CD1c-positive myeloid dendritic cell (primary cell): ENCODE measurements around the gene LOXL4.
A peak's percentile ranks its signal among the peaks of the same experiment; 100 is the strongest.
"Not testable (repeated sequence)": the region's sequence is repeated elsewhere in the genome, so short reads cannot be mapped to it uniquely, and the experiment has no call there.

Experiments
- DNase-seq: peaks from one replicate; pipeline ENCODE4 v3.0.0-alpha.2; 2016; ENCODE audit errors: extremely low spot score

The LOXL4 gene

DNA sequence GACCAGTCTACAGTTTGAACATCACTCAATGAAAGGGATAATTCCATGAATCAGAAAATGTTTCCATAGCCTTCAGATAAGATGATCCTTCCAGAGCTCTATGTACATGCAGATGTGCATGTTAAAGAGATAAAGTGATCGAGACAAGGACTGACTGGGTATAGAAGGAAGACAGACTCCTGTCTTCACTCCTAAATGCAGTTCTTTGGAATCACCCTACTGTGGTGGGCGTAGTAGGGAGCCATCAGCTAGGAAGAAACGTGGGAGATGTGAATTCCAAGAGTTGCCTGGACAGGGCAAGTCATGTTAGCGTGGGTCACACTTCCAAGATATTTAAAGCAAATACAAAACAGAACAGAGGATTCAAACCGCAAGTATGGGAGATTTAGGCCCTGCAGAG, 23.9 kb downstream of the LOXL4 start:
- DNase-seq = no peak

GRCh38 chr10:98242823-98243222, 25.2 kb downstream of the LOXL4 start:
- no peak for DNase-seq

DNA sequence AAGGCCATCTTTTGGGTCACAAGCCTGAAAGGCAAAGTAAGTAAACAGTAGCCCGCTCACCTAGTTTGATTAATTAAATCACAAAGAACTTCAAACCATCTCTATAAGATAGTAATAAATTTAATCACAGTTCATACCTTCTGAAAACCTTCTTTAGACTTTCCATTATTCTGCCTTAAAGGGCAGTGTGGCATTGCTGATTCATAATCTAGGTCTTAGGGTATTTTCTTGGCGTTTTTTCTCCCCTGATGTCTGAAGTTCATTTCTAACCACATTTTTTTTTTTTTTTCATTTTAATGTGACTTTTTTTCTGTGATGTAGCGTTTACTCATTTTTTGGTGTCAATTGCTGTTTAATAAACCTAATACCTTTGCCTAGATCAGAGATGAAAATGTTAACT, 27.5 kb downstream of the LOXL4 start:
- no peak for DNase-seq

GRCh38 chr10:98238391-98238790, 29.6 kb downstream of the LOXL4 start:
- DNase-seq = no peak

GRCh38 chr10:98236862-98237261, 31.1 kb downstream of the LOXL4 start:
- no peak for DNase-seq

DNA sequence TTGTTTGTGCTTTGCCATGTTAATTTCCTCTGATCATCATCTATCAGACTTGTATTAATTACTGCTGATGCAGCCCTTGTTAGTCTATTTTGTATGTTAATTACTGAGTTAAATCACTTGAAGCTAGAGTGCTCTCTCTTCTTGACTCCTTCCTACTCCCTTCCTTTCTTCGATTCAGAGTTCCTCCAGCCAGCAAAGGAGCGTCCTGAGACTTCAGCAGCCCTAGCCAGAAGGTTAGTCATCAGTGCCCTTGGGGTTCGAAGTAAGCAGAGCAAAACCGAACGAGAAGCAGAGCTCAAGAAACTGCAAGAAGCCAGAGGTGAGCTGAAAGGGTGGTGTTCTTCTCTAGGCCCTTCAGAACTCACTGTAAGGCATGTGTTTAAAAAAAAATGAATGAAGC, 32.1 kb downstream of the LOXL4 start:
- DNase-seq = no peak

- no peak for DNase-seq
Measured at GRCh38 chr10:98231417-98231816, 36.6 kb downstream of the LOXL4 start.

DNA sequence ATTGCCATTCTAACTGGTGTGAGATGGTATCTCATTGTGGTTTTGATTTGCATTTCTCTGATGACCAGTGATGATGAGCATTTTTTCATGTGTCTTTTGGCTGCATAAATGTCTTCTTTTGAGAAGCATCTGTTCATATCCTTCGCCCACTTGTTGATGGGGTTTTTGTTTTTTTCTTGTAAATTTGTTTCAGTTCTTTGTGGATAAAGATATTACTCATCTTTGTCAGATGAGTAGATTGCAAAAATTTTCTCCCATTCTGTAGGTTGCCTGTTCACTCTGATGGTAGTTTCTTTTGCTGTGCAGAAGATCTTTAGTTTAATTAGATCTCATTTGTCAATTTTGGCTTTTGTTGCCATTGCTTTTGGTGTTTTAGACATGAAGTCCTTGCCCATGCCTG, 39.7 kb downstream of the LOXL4 start:
- DNase-seq = not testable (repeated sequence)

- DNase-seq = not testable (repeated sequence)
Measured at GRCh38 chr10:98227713-98228112, 40.3 kb downstream of the LOXL4 start.

DNA sequence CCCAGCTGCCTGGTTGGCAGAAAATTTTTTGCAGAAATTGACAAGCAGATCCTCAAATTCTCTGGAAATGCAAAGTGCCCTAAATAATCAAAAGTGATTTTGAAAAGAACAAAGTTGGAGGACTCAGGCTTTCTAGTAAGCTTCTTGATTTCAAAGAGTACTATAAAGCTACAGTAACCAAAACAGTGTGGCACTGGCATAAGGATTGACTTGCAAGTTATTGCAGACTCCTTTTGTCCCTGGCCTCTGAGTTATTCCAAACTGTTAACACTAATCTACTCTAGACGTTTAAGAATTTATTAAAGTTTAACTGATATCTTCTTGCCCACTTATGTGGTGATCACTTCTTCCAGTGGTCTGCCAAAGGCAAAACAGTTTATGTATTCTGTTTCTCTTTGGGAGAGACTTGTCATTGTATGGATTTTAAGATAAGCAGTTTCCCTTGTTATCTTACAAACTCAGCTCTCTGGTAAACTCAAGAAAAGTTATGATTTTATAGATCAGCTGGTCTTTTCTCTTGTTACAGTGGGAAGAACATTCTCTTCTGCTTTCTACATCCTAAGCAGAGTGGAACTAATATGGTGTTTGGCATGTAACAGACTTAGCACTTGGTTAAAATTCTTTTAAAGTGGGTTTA, 41.4 kb downstream of the LOXL4 start:
- no peak for DNase-seq

DNA sequence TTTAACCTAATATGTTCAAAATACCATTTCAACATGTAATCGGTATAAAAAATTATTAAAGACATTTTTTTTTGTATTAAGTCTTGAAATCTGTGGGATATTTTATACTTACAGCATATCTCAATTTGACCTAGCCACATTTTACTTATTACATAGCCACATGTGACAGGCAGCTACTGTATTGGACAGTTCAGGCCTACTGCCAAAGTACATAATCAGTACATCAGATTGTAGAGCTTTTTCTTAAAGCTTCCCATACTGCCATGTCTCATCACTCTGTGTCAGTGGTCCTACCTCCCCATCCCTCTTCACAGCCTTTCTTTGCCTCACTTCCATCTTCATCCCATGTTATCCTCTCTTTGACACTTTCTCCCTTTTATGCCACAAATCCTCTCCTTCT, 43.0 kb downstream of the LOXL4 start:
- DNase-seq = no peak

DNA sequence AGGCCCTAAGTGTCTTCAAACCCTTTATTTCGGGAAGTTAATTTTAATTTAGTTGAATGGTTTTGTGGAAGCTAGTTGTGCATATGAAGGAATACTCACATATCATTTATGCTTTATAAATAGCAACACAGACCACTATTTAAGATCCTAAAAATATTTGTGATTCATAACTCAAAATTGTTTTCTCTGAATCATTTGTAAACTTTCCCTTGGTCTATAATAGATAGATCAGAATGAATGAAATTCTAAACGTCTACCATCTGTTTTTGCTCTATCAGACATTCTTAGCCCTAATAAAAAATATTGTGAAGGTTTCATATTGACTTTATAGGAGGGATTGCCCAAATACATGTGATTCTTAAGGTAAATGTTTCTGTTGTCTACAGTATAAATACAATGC, 43.5 kb downstream of the LOXL4 start:
- DNase-seq = no peak

DNA sequence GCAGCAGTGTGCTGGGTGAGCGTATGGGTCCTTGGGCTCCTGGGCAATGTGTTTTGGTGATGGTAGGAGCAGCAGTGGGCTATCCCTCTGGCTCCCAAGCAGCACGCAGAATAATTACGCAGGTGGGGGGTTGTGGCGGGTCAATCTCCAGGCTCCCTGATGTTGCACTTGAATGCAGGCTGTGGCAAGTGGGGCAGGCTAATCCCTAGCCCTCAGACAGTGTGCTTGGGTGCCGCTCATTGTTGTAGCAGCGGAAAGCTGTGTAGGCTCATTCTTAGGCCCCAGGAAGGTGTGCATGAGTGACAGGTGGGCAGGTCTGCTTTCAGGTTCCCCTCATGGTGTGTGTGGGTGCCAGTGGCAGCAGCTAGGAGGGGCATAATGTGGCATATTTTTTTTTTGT, 44.1 kb downstream of the LOXL4 start:
- no peak for DNase-seq

- peak; percentile 5 for DNase-seq
Measured at GRCh38 chr10:98217801-98218200, 50.2 kb downstream of the LOXL4 start.

GRCh38 chr10:98215373-98215772, 52.6 kb downstream of the LOXL4 start:
- no peak for DNase-seq

- DNase-seq = no peak
Measured at GRCh38 chr10:98213740-98214139, 54.3 kb downstream of the LOXL4 start.

DNA sequence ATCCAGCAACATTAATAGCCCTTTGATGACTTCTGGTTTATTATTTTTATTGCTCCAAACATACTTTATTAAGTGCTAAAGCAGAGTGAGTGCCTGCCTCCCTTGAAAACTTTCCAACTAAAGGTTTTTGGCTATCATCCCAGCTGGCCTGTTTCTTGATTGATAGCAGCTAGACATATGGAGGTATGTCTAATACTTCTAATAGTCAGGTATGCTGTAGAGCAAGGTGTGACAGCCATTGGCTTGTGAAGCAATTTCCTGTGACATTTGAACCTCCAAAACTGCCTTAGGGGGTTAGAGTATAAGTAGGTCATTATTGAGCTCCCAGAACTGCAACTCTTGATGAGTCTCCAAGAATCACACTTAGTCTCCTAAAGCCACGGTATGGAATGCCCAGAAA, 55.8 kb downstream of the LOXL4 start:
- DNase-seq = no peak

GRCh38 chr10:98209441-98209840, 58.6 kb downstream of the LOXL4 start:
- DNase-seq = no peak

DNA sequence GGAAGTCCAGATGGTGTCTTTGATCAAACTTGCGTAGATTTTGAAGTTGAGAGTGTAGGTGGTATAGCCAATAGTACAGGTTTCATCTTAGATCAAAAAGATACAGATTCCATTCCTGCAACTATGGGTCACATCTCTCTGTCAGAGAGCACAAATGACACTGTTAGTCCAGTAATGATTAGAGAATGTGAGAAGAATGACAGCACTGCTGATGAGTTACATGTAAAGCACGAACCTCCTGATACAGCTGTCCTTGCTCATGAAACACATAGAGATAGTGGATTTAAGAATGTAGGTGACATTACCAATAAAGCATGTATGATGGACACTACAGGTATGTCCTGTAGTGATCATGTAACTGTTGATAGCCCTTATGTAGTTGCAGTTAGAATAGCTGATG, 59.1 kb downstream of the LOXL4 start:
- no peak for DNase-seq

GRCh38 chr10:98205351-98205750, 62.6 kb downstream of the LOXL4 start:
- DNase-seq = no peak

- no peak for DNase-seq
Measured at GRCh38 chr10:98202378-98202777, 65.6 kb downstream of the LOXL4 start.

DNA sequence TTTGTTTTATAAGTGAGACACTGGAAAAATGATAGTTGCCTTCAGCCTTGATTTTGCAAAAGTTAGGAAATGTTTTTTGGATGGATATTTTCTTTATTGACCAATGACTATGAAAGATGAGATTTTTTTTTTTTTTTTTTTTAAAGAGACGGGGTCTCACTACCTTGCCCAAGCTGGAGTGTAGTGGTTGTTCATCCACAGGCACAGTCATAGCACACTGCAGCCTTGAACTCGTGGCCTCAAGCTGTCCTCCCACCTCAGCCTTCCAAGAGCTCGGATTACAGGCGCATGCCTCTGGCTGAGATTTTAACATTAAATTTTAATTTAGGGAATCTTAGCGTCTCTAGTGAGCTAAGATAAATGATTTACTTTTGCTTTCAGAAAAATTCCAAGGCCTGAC, 66.2 kb downstream of the LOXL4 start:
- DNase-seq = no peak
